ENCODE measurements around the gene CRYZL1. TPM values are rescaled to one million over a fixed set of nuclear protein-coding genes. Genes with fewer than 3 reads are reported as not detected.
"Not testable (repeated sequence)": the region's sequence is repeated elsewhere in the genome, so short reads cannot be mapped to it uniquely, and the experiment has no call there.

CRYZL1 gene
- total RNA-seq, 2 donors from 2014 or later: 31.9 to 39.5 TPM

GRCh38 chr21:33588485-33589335, 52.8 kb downstream of the CRYZL1 start, which contains the start of gene DONSON:
TSS of gene DONSON (minus strand) at chr21:33588684. CDS start at chr21:33588641, 43 bp downstream.
- DNase-seq (ENCODE audit: low spot score in 2 of 2) (peak; percentile 93 to 95), ATAC-seq (peak; percentile 97 to 98)
- Mint-ChIP-seq H3K9me3 (no peaks in the 10 kb centered on the region), H3K36me3 (peaks cover 12% of the 10 kb centered on the region in 2 donors), H3K27ac (peak within 1 kb of the TSS; percentile 88 to 91)

DNA sequence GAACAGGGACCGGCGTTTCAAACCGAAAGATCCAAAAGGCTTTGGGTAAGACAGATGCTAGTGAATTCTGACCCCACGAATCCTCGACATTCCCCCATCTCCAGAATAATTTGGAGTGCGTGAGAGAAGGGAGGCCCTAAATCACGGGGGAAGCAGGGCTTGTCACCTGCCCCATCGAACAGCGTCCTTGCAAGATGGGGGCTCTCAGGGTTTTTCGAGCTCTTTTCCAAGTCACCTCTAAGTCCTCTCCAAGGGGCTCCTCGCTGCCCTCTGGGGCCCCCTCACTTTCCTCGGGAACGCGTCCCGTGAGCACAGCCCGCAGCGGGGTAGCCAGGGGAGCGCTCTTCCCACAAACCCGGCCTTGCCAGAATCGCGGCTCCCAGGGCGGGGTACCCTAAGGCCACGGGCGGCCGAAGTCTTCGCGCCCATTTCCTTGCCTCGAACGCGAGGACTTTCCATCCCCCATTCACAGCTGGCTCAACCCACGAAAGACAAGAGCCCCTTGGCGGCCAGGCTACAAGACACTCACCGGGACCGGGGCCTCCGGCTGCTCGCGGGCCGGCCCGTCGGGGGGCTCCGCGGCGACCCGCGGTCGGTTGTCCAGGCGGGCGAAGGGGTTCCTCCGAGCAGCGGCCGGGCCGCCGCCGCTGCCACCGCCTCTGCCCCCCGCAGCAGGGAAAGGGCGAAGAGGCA, 53.6 kb downstream of the CRYZL1 start:
- DNase-seq (ENCODE audit: low spot score in 2 of 2) (peak; percentile 28 to 62), ATAC-seq (peak; percentile 23 to 28)
- Mint-ChIP-seq H3K36me3 (peaks cover 12% of the 10 kb centered on the region in 2 donors), H3K27ac (peak overlapping the region; percentile 88 to 91), H3K9me3 (no peaks in the 10 kb centered on the region)

DNA sequence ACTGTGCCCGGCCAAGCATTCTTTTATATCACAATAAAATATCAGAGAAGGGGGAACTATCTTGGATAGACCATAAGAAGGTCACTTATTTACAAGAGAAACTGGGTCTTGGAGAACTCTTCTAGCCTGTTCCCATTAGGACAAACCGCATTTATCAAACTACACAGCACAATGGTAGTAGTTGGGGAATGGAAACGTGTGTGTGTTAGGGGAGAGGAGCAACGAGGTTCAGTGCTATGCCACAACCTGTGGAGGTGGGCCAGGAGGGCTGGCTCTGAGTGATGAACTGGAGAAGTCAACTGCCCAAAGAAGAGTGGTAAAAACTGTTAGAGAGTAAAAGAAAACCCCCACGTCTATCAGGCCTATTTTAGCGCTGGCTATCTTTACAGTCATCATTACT, 54.6 kb downstream of the CRYZL1 start:
- Mint-ChIP-seq H3K9me3 (no peaks in the 10 kb centered on the region), H3K27ac (peak overlapping the region in 1 of 2 donors; percentile 14), H3K36me3 (peaks cover 12 to 14% of the 10 kb centered on the region in 2 donors)
- DNase-seq (ENCODE audit: low spot score in 2 of 2) (no peak), ATAC-seq (no peak)

DNA sequence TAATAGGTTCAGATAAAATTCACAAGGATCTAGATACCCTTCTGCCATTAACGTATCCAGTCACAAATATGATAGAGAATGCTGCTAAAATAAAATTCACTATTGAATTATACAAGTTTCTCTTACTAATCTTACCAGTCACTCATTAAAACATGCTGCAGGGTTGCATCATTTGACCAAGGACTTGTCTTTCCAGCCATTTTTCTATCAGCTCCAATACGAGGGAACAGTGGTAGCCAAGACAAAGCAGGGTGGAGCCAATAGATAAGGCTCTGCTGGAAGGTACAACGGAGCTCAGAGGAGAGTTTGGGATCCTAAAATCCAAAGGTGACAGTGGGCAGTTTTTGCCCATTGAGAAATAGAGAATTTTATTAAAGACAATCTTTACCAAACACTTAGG, 57.1 kb downstream of the CRYZL1 start:
- no peaks in the 10 kb centered on the region for H3K9me3 Mint-ChIP-seq
- H3K36me3 Mint-ChIP-seq: peaks cover 12 to 16% of the 10 kb centered on the region in 2 donors

DNA sequence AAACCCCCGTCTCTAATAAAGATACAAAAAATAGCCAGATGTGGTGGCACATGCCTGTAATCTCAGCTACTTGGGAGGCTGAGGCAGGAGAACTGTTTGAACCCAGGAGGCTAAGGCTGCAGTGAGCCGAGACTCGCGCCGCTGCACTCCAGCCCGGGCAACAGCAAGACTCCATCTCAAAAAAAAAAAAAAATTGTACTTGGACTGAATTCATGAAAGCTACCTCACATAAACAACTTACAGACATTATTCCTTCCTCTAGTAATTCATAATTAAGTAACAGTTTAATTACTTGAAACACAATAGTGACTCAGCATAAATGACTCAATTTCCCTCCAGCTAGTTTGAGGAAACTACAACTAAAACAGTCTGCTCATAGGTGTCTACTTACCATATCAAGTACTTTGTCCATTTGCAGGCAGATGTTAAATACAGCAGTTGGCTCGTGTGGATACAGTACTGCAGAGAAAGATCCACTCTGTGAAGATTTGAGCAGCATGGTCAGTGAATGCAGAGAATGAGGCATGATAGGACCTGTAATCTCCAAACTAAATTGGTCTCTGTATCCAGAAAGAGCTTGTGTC, 62.5 kb downstream of the CRYZL1 start:
- H3K27ac Mint-ChIP-seq: peak overlapping the region; percentile 65 to 68
- no peaks in the 10 kb centered on the region for H3K9me3 Mint-ChIP-seq
- DNase-seq (ENCODE audit: low spot score in 2 of 2) (no peak), ATAC-seq (peak; percentile 29 to 34)
- peaks cover 5 to 11% of the 10 kb centered on the region in 2 donors for H3K36me3 Mint-ChIP-seq

More for the DNA sequence above, 57.1 kb downstream of the CRYZL1 start:
- no peak for DNase-seq (ENCODE audit: low spot score in 2 of 2)
- no peak overlapping the region for H3K27ac Mint-ChIP-seq
- ATAC-seq: no peak

- no peak for DNase-seq (ENCODE audit: low spot score in 2 of 2)
- Mint-ChIP-seq H3K36me3 (peaks cover 5 to 11% of the 10 kb centered on the region in 2 donors), H3K9me3 (no peaks in the 10 kb centered on the region), H3K27ac (peak overlapping the region in 1 of 2 donors; percentile 44)
- no peak for ATAC-seq
These were observed 63.3 kb downstream of the CRYZL1 start for GRCh38 chr21:33578214-33578613.

GRCh38 chr21:33576741-33577141, 64.8 kb downstream of the CRYZL1 start:
- not testable (repeated sequence) for ATAC-seq; H3K9me3 Mint-ChIP-seq; H3K27ac Mint-ChIP-seq; DNase-seq (ENCODE audit: low spot score in 2 of 2)
- peaks cover under 1 to 11% of the 10 kb centered on the region in 2 donors for H3K36me3 Mint-ChIP-seq

DNA sequence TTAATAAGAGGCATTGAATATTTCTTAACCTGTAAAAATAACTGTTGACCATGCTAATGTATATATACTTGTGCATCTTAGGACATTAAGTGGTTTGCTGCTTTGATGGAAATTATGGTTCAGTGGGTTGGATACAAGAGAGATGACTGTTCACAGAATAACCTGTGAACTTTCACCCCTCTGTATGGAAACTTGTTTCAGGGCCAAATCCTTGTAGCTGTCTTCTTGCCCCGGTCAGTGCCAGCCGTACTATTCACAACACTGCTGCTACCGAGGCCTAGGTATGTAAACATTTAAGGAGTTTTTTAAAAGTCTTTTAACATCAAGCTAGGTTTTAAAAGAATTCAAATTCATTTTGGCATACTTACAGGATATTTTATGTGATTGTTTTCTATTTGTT, 69.2 kb downstream of the CRYZL1 start:
- no peak overlapping the region for H3K27ac Mint-ChIP-seq
- H3K36me3 Mint-ChIP-seq: peaks cover 0 to 13% of the 10 kb centered on the region in 2 donors
- ATAC-seq: no peak
- no peak for DNase-seq (ENCODE audit: low spot score in 2 of 2)
- no peaks in the 10 kb centered on the region for H3K9me3 Mint-ChIP-seq

DNA sequence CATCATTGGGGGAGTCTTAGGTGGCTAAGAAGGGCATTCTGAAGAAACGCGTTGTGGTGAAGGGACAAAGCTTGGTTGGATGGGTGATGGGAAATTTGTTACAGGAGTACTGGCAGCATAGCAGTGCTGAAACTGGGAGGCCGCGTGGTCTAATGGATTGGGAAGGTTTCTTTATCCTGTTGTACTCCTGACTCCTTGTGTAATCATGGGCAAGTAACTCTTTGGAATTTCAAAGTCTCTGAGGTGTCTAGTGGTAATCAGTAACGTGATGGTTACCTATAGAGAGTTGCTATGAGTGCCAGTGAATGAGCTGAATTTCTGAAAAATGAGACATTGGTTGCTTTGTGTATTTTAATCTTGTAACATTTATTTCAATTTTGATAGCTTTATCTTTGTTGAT, 71.5 kb downstream of the CRYZL1 start:
- H3K27ac Mint-ChIP-seq: peak overlapping the region in 1 of 2 donors; percentile 17
- no peak for DNase-seq (ENCODE audit: low spot score in 2 of 2)
- H3K36me3 Mint-ChIP-seq: peaks cover 0 to 13% of the 10 kb centered on the region in 2 donors
- no peak for ATAC-seq
- H3K9me3 Mint-ChIP-seq: no peaks in the 10 kb centered on the region

DNA sequence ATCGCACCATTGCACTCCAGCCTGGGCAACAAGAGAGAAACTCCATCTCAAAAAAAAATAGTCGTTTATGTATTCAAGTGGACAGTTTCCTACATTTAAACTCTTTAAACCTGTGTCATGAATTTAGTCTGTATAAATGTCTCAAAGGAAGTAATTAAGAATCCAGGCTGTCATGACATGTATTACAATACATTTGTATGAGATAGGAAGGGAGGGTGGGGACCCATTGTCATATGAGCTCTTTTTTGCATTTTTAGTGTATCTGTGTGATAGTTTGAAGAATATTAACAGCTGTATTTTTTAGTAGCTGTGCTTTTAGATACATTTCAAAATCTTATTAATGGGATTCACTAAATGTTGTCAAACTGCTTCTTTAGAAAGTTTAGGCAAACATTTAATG, 73.1 kb downstream of the CRYZL1 start:
- Mint-ChIP-seq H3K9me3 (no peaks in the 10 kb centered on the region), H3K27ac (peak overlapping the region in 1 of 2 donors; percentile 59), H3K36me3 (peaks cover 0 to 8% of the 10 kb centered on the region in 2 donors)
- DNase-seq (ENCODE audit: low spot score in 2 of 2): no peak
- ATAC-seq: no peak

- H3K36me3 Mint-ChIP-seq: peaks cover 0 to 9% of the 10 kb centered on the region in 2 donors
- H3K9me3 Mint-ChIP-seq: no peaks in the 10 kb centered on the region
- DNase-seq (ENCODE audit: low spot score in 2 of 2) (no peak), ATAC-seq (no peak)
- peak overlapping the region; percentile 59 to 84 for H3K27ac Mint-ChIP-seq
These were observed 73.6 kb downstream of the CRYZL1 start for GRCh38 chr21:33567914-33568313.

DNA sequence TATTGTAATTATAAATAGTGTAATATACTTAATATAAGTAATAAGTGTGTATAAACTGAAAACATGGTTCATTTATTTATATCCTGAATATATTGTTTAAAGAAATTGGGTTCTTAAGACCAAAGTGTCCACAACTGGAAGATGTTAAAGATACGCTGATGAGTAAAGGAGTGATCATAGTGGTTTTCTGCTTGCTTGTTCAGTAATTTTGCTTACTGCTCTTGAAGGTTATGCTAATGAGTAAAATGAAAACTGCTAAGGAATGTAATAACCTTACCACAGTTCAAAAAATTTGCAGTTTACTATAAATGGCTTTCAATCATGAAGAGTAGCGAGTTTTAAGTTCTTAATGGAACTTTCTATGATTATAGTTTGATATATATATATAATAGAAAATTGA, 75.0 kb downstream of the CRYZL1 start:
- ATAC-seq: peak in 1 of 2 donors; percentile 46
- Mint-ChIP-seq H3K27ac (peak overlapping the region in 1 of 2 donors; percentile 24), H3K36me3 (peaks cover 0 to 15% of the 10 kb centered on the region in 2 donors)

GRCh38 chr21:33562389-33562788, 79.2 kb downstream of the CRYZL1 start:
- no peak for ATAC-seq
- H3K9me3 Mint-ChIP-seq: no peaks in the 10 kb centered on the region
- no peak overlapping the region for H3K27ac Mint-ChIP-seq
- peaks cover 13 to 38% of the 10 kb centered on the region in 2 donors for H3K36me3 Mint-ChIP-seq
- no peak for DNase-seq (ENCODE audit: low spot score in 2 of 2)

More for the DNA sequence above, 75.0 kb downstream of the CRYZL1 start:
- no peaks in the 10 kb centered on the region for H3K9me3 Mint-ChIP-seq
- no peak for DNase-seq (ENCODE audit: low spot score in 2 of 2)

DNA sequence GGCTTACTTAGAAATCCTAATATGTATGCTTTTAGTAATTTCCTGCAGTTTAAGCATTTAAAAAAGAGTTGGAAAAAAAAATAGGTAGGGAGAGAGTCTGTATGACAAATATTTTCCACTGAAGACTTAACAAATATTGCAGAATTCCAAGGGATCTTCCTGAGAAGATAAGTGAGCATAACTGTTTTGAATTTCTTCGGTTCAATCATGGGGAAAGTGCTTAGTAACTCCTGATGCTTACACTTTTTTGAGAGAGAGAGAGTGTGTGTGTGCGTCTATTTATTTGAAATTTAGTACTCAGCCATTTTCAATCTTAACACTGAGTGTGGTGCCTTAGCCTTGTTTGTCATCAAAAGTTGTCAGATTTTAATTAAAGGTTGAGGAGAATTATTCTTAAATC, 80.2 kb downstream of the CRYZL1 start:
- Mint-ChIP-seq H3K9me3 (no peaks in the 10 kb centered on the region), H3K27ac (no peak overlapping the region), H3K36me3 (peaks cover 20 to 48% of the 10 kb centered on the region in 2 donors)
- DNase-seq (ENCODE audit: low spot score in 2 of 2): no peak
- ATAC-seq: no peak

DNA sequence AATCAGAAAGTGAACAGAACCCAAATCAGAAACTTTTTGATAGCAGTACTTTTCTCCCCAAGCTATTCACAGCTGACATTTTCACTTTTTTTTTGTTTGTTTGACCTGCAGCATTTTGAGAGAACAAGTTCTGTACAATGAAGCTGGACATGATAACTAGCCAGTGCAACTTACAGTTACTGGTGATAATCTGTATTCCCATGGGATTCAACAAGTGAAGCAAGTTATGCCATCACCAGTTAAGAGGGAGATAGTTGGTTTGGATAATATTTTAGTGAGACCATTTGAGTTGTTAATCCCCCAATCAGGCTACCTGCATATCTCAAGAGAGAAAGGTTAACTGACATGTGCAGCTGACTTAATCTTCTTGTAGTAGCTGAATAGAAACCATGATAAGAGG, 80.6 kb downstream of the CRYZL1 start:
- ATAC-seq: no peak
- peaks cover 24 to 52% of the 10 kb centered on the region in 2 donors for H3K36me3 Mint-ChIP-seq
- no peak overlapping the region for H3K27ac Mint-ChIP-seq
- H3K9me3 Mint-ChIP-seq: no peaks in the 10 kb centered on the region
- DNase-seq (ENCODE audit: low spot score in 2 of 2): no peak

- H3K9me3 Mint-ChIP-seq: no peaks in the 10 kb centered on the region
- H3K27ac Mint-ChIP-seq: no peak overlapping the region
- peaks cover 31 to 64% of the 10 kb centered on the region in 2 donors for H3K36me3 Mint-ChIP-seq
- no peak for DNase-seq (ENCODE audit: low spot score in 2 of 2)
- no peak for ATAC-seq
These were observed 81.7 kb downstream of the CRYZL1 start for GRCh38 chr21:33559813-33560212.
